ENCODE results near the gene DIPK2A.

GRCh38 chr3:143928056-143928455 is 43.6 kb upstream of the DIPK2A start:
- no peak for TF ChIP-seq CTCF (IDR thresholded peaks at IDR 0.05; ENCODE audit: low read length)
- no peak for TF ChIP-seq EZH2 (IDR thresholded peaks at IDR 0.05; ENCODE audit: borderline replicate concordance, low read length)
